Measurements from ENCODE around the gene MINK1. TPM values are rescaled to one million over a fixed set of nuclear protein-coding genes. Genes with fewer than 3 reads are reported as not detected.
A peak's percentile ranks its signal among the peaks of the same experiment; 100 is the strongest.

MINK1 gene
- total RNA-seq, result 56.1 and 59.7 TPM in 2 replicates

DNA sequence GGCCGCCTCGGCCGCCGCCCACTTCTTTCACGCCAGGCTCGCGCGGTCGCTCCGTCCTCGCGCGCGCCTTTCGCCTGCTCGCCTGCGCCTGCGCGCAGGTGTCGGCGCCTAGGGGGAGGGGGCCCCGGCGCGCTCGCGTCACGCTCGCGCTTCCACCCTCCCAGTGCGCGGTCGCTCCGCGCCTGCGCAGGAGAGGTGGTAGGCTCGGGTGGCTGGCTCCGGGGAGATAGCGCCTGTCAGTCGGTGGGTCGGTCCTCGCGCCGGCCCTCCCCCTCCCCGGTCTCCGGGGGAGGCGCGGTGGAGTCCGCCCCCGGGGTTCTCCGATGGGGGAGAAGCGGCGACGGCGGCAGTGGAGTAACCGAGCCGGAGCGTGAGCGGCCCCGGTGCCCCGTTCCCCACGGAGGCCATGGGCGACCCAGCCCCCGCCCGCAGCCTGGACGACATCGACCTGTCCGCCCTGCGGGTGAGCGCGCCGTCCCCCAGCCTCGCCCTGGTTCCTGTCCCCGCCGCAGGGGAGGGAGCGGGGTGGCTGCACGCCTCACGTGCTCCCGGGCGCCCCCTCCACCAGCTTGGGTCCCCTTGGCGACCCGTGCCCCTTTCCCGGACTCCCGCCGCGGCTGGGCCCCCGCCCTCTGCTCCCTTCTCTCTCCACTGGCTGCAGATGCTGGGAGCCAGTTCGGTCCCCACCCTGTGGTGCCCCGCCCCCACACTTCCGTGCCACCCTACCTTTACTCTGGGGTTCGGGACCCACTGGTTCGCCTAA lies at the start of gene MINK1:
Gene MINK1 (plus strand): TSS at position 163 of the 763 bp plus-strand sequence. CDS start 244 bp downstream, at position 407.
- intact Hi-C loops (cut with micrococcal nuclease), result loop anchor here (1.0 to 10.0 kb wide), 3 partner anchors 43 to 123 kb away; partner anchors contain the start of gene ARRB2
- peak within 1 kb of the TSS; percentile 90 for H3K4me3 Mint-ChIP-seq
- peak within 1 kb of the TSS; percentile 95 for H3K27ac Mint-ChIP-seq

GRCh38 chr17:4785311-4786105 lies 47.6 kb upstream of the MINK1 start:
- Mint-ChIP-seq H3K4me1 (peaks cover 18% of the 10 kb centered on the region), H3K36me3 (ENCODE audit: low read depth) (no peaks in the 10 kb centered on the region), H3K9me3 (no peaks in the 10 kb centered on the region), H3K4me3 (peak overlapping the region; percentile 59), H3K27ac (no peak overlapping the region), H3K27me3 (peaks cover 60% of the 10 kb centered on the region)
- peak; percentile 68 for DNase-seq
- intact Hi-C loops (cut with micrococcal nuclease), result loop anchor here (5.0 kb wide), 2 partner anchors 38 to 143 kb away; partner anchors contain the start of gene ALOX15

More for the DNA sequence above, at the start of gene MINK1:
- Mint-ChIP-seq H3K4me1 (peaks cover 33% of the 10 kb centered on the region), H3K36me3 (ENCODE audit: low read depth) (peaks cover 13% of the 10 kb centered on the region), H3K27me3 (peaks cover 2% of the 10 kb centered on the region), H3K9me3 (no peaks in the 10 kb centered on the region)
- peak; percentile 97 for DNase-seq

DNA sequence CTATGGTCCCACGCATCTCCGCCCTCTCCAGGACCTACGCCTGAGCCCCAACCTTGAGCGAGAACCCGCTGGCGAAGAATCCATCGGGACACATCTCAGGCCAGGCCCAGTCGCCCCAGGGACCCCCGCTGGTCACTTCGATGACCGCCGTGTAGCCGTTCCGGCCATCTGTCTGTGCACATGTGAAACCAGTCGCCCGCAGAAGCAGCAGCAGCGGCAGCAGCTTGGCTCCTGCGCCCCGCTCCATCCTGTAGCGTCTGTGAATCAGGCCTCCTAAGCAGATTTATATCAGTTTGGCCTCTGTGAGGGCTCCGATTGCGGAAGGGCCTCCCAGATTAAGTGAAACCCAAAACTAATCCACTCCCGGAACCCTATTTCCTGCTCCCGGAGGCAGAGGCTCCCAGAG lies 47.0 kb upstream of the MINK1 start, which contains the start of gene VMO1:
Gene VMO1 (minus strand): TSS at position 259 of the 406 bp plus-strand sequence. CDS start 12 bp downstream, at position 247.
- Mint-ChIP-seq H3K27me3 (peaks cover 56% of the 10 kb centered on the region), H3K36me3 (ENCODE audit: low read depth) (no peaks in the 10 kb centered on the region), H3K4me1 (peaks cover 21% of the 10 kb centered on the region), H3K4me3 (peak within 1 kb of the TSS; percentile 59), H3K9me3 (no peaks in the 10 kb centered on the region), H3K27ac (no peak within 1 kb of the TSS)
- intact Hi-C loops (cut with micrococcal nuclease), result loop anchor here (5.0 kb wide), 2 partner anchors 39 to 144 kb away; partner anchors contain the start of gene ALOX15
- peak; percentile 66 for DNase-seq

DNA sequence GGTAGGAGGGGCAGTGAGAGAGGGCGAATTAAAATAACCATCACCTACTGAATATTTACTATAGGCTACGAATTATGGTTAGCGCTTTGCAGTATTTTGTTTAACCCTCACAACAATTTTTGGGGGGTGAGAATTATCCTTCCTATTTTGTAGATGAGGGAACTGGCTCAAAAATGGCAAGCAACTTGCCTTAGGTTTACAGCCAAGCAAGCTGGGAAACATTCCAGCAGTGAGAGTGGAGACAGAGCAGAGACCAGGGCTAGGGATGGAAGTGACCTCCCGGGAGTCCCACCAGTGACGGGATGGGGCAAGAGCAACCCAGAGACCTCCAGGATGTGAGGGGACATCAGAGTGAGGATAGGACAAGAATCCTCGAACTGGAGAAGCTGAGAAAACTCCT lies 46.6 kb upstream of the MINK1 start:
- Mint-ChIP-seq H3K4me1 (peaks cover 21% of the 10 kb centered on the region), H3K27me3 (peaks cover 56% of the 10 kb centered on the region), H3K4me3 (no peak overlapping the region), H3K36me3 (ENCODE audit: low read depth) (no peaks in the 10 kb centered on the region), H3K9me3 (no peaks in the 10 kb centered on the region), H3K27ac (no peak overlapping the region)
- intact Hi-C loops (cut with micrococcal nuclease), result loop anchor here (5.0 kb wide), 2 partner anchors 39 to 144 kb away; partner anchors contain the start of gene ALOX15
- DNase-seq, result no peak

- Mint-ChIP-seq H3K36me3 (ENCODE audit: low read depth) (no peaks in the 10 kb centered on the region), H3K4me1 (peaks cover 15% of the 10 kb centered on the region), H3K27me3 (peaks cover 48% of the 10 kb centered on the region), H3K9me3 (no peaks in the 10 kb centered on the region), H3K27ac (peak overlapping the region; percentile 6), H3K4me3 (peak overlapping the region; percentile 64)
- no peak for DNase-seq
- intact Hi-C loops (cut with micrococcal nuclease), result loop anchor here (2.0 to 5.0 kb wide), 3 partner anchors 41 to 146 kb away; partner anchors contain the start of genes ALOX15 and CHRNE
Observed at GRCh38 chr17:4788159-4788806, 44.9 kb upstream of the MINK1 start.

DNA sequence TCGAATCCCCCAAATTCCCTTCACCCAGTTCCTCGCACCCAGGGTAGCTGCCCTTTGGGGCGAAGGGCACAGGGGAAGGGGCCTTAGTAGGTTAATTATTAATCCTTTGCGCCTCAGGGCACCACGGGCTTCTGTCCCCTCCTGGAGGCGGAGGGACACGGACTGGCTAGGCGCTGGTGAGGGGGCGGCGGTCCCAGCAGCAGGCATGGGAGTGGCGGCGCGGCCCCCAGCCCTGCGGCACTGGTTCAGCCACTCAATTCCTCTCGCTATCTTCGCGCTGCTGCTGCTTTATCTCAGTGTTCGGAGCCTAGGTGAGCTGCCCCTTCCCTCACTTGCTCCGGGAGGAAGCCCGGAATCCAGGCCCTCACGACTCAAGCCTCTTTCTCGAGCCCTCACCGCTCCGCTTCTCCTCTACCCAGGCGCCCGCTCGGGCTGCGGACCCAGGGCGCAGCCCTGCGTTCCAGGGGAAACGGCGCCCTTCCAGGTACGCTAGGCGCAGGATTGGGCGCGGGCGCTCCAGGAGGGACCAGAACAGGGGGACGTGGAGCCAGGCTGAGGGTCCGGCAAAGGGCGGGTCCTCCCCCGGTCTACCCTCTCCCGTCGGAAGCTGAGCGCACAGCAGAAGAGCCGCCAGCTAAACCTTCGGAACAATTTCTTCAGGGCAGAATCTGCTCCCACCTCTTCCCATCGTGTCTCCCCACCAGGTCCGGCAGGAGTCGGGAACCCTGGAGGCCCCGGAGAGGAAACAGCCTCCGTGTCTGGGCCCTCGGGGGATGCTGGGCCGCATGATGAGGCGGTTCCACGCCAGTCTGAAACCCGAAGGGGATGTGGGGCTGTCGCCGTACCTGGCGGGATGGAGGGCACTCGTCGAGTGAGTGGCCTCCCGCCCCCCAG lies 44.1 kb upstream of the MINK1 start, which contains the start of gene GLTPD2:
Gene GLTPD2 (plus strand): TSS at position 158 of the 894 bp plus-strand sequence. CDS start 48 bp downstream, at position 206.
- Mint-ChIP-seq H3K36me3 (ENCODE audit: low read depth) (no peaks in the 10 kb centered on the region), H3K27me3 (peaks cover 44% of the 10 kb centered on the region), H3K4me3 (peak within 1 kb of the TSS; percentile 91), H3K9me3 (no peaks in the 10 kb centered on the region), H3K27ac (peak within 1 kb of the TSS; percentile 46), H3K4me1 (peaks cover 15% of the 10 kb centered on the region)
- DNase-seq, result no peak
- intact Hi-C loops (cut with micrococcal nuclease), result loop anchor here (2.0 to 5.0 kb wide), 3 partner anchors 42 to 147 kb away; partner anchors contain the start of genes ALOX15 and CHRNE

DNA sequence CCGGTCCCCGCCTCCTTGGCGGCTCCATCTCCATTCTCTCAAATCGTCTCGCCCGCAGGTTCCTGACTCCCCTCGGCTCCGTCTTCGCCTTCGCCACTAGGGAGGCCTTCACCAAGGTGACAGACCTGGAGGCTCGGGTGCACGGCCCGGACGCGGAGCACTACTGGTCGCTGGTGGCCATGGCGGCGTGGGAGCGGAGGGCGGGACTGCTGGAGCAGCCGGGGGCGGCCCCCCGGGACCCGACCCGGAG lies 43.5 kb upstream of the MINK1 start:
- intact Hi-C loops (cut with micrococcal nuclease), result loop anchor here (2.0 to 5.0 kb wide), 3 partner anchors 42 to 147 kb away; partner anchors contain the start of genes ALOX15 and CHRNE
- Mint-ChIP-seq H3K36me3 (ENCODE audit: low read depth) (no peaks in the 10 kb centered on the region), H3K27me3 (peaks cover 38% of the 10 kb centered on the region), H3K4me1 (peaks cover 15% of the 10 kb centered on the region), H3K4me3 (peak overlapping the region; percentile 91), H3K9me3 (no peaks in the 10 kb centered on the region), H3K27ac (peak overlapping the region; percentile 46)
- DNase-seq, result no peak

- intact Hi-C loops (cut with micrococcal nuclease), result loop anchor here (1.0 to 10.0 kb wide), 8 partner anchors 17 to 175 kb away; partner anchors contain the start of genes ALOX15, ARRB2, CHRNE and MED11
- Mint-ChIP-seq H3K27ac (peak overlapping the region; percentile 97), H3K9me3 (no peaks in the 10 kb centered on the region), H3K27me3 (peaks cover 36% of the 10 kb centered on the region), H3K4me1 (peaks cover 15% of the 10 kb centered on the region), H3K36me3 (ENCODE audit: low read depth) (no peaks in the 10 kb centered on the region), H3K4me3 (peak overlapping the region; percentile 91)
- DNase-seq, result peak; percentile 96
Observed at GRCh38 chr17:4789951-4790704, 43.0 kb upstream of the MINK1 start.

DNA sequence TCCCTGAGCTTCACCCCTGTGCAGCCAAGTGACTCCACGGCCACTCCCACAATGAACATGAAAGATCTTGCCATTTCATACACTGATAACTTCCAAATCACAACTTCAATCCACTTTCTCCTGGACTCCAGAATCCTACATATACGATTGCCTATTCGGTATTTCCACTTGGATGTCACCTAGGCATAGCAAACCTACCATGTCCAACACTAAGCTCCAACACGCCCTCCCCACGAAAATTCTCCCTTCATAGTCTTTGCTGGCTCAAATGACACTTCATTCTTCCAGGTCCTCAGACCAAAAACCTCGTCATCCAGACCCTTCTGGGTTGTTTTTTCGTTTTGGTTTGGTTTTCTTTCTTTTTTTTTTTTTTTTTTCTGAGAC lies 42.4 kb upstream of the MINK1 start:
- intact Hi-C loops (cut with micrococcal nuclease), result loop anchor here (1.0 to 10.0 kb wide), 5 partner anchors 16 to 174 kb away; partner anchors contain the start of genes ARRB2, MED11, MINK1 and PLD2
- Mint-ChIP-seq H3K9me3 (no peaks in the 10 kb centered on the region), H3K27ac (peak overlapping the region; percentile 97)

GRCh38 chr17:4795168-4795567 lies 38.0 kb upstream of the MINK1 start:
- intact Hi-C loops (cut with micrococcal nuclease), result loop anchor here (10.0 kb wide), 1 partner anchor 170 kb away; the partner anchor contains the start of gene SPAG7
- Mint-ChIP-seq H3K4me3 (peak overlapping the region; percentile 99), H3K4me1 (peaks cover 18% of the 10 kb centered on the region), H3K36me3 (ENCODE audit: low read depth) (peaks cover 18% of the 10 kb centered on the region), H3K27ac (peak overlapping the region; percentile 98), H3K27me3 (peaks cover 5% of the 10 kb centered on the region), H3K9me3 (no peaks in the 10 kb centered on the region)
- DNase-seq, result no peak

More for the DNA sequence above, 42.4 kb upstream of the MINK1 start:
- peak overlapping the region; percentile 91 for H3K4me3 Mint-ChIP-seq
- peaks cover 14% of the 10 kb centered on the region for H3K4me1 Mint-ChIP-seq
- no peaks in the 10 kb centered on the region for H3K36me3 Mint-ChIP-seq (ENCODE audit: low read depth)
- no peak for DNase-seq
- H3K27me3 Mint-ChIP-seq, result peaks cover 32% of the 10 kb centered on the region

DNA sequence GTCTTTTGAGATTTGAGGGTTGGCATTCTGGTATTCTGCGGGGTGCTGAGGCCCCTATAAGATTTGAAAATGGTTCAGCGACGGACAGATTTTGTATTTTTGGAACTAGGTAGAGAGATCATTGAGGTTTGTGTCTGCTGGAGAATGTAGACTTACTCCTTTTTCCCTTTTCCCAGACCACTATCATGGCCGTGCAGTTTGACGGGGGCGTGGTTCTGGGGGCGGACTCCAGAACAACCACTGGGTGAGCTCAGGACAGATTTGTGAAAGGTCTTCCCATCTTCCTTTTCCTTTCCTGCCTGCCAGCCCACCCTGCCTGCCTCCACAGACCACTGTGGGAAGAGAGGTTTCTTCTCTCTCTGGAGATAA lies 36.6 kb upstream of the MINK1 start:
- Mint-ChIP-seq H3K27ac (peak overlapping the region; percentile 98), H3K36me3 (ENCODE audit: low read depth) (peaks cover 24% of the 10 kb centered on the region), H3K4me1 (peaks cover 21% of the 10 kb centered on the region), H3K27me3 (peaks cover 5% of the 10 kb centered on the region), H3K9me3 (no peaks in the 10 kb centered on the region), H3K4me3 (peak overlapping the region; percentile 99)
- intact Hi-C loops (cut with micrococcal nuclease), result loop anchor here (1.0 to 10.0 kb wide), 2 partner anchors 11 to 168 kb away; partner anchors contain the start of genes PLD2 and SPAG7
- DNase-seq, result peak; percentile 77
